HepG2 (cell line): ENCODE measurements around the gene TRIM25. TPM values are rescaled to one million over a fixed set of nuclear protein-coding genes. Genes with fewer than 3 reads are reported as not detected.

ENCODE experiments used
- ATAC-seq: fragments of 200-7000 bp; cut with Tn5 transposase; 3 replicates; pipeline ENCODE4 v1.9.1; 2020; ENCODE audit warnings: mild to moderate bottlenecking, moderate library complexity
- BruUV-seq: library from RNA; stranded (reverse); fragments of 400-500 nt; replicated peaks from 2 replicates; lab custom pipeline; 2021; lab: Mats Ljungman, UMichigan
- CTCF ChIA-PET: fragments of 300-600 bp; formaldehyde crosslinking; extraction: SDS; loops from one replicate; lab custom pipeline; 2021; ENCODE audit warnings: low total read pairs, inconsistent platforms, low intra/inter-chr PET ratio; lab: Yijun Ruan, JAX
- POLR2A ChIA-PET: fragments of 350-600 bp; sonication (Branson Sonifier 250); formaldehyde crosslinking; loops from one replicate; lab custom pipeline; 2020; ENCODE audit warnings: antibody characterized with exemption, inconsistent platforms; lab: Yijun Ruan, JAX
- DNase-seq: peaks from one replicate; pipeline ENCODE4 v3.0.0-alpha.2; 2015; ENCODE audit warnings: low spot score
- FAIRE-seq: peaks from 3 replicates; lab custom pipeline; 2011; peaks lifted over from hg19 to GRCh38; lab: Jason Lieb, UNC
- H2AFZ ChIP-seq: one replicate; pipeline ENCODE4 v1.6.1; 2011; ENCODE audit warnings: low read length, inconsistent platforms
- H3K27ac ChIP-seq: fragments of 300-600 bp; 3 replicates; pipeline ENCODE4 v1.8.0; 2011; ENCODE audit warnings: mixed run types, mild to moderate bottlenecking, mixed read lengths, low read length, inconsistent platforms; ENCODE audit not compliant: insufficient read depth; ENCODE audit errors: extremely low read length
- H3K27me3 ChIP-seq, 2 experiments: fragments of 200-600 bp in 1 of 2; 2 replicates in 1 of 2; 3 replicates in 1 of 2; pipeline versions ENCODE4 v1.6.0 to v1.8.0; 2011; ENCODE audit warnings: low read length in 2 of 2, mild to moderate bottlenecking in 2 of 2, moderate library complexity in 2 of 2, inconsistent platforms in 1 of 2; ENCODE audit not compliant: insufficient read depth in 2 of 2, control insufficient read depth in 1 of 2
- H3K36me3 ChIP-seq, 2 experiments: fragments of 200-600 bp in 1 of 2; replicated peaks in 1 of 2; 2 replicates in 1 of 2; 3 replicates in 1 of 2; pipeline versions ENCODE4 v1.5.1 to v1.8.0; 2011; ENCODE audit warnings: low read length in 2 of 2, inconsistent platforms in 1 of 2; ENCODE audit not compliant: insufficient read depth in 2 of 2, control insufficient read depth in 1 of 2
- H3K4me1 ChIP-seq: 2 replicates; pipeline ENCODE4 v1.5.1; 2012; ENCODE audit warnings: low read length, inconsistent platforms; ENCODE audit not compliant: insufficient read depth
- H3K4me2 ChIP-seq: 2 replicates; pipeline ENCODE4 v1.6.0; 2011; ENCODE audit warnings: low read depth, low read length, inconsistent platforms
- H3K4me3 ChIP-seq, 3 experiments: fragments of 200-600 bp in 1 of 3; sonication (generic), shearing (Covaris generic) in 1 of 3; replicated peaks in 1 of 3; 2 replicates each; pipeline ENCODE4 v1.5.1; 2011 to 2016; ENCODE audit warnings: low read length in 3 of 3, inconsistent platforms in 2 of 3, low read depth in 2 of 3, mild to moderate bottlenecking in 2 of 3, control low read depth in 1 of 3, mixed read lengths in 1 of 3; ENCODE audit not compliant: insufficient read depth in 1 of 3
- H3K79me2 ChIP-seq: one replicate; pipeline ENCODE4 v1.6.1; 2011; ENCODE audit warnings: low read length, inconsistent platforms; ENCODE audit not compliant: insufficient read depth
- H3K9ac ChIP-seq: 2 replicates; pipeline ENCODE4 v1.6.0; 2011; ENCODE audit warnings: mild to moderate bottlenecking, low read depth, low read length, inconsistent platforms; ENCODE audit not compliant: insufficient read depth
- H3K9me3 ChIP-seq: 2 replicates; pipeline ENCODE4 v1.5.1; 2012; ENCODE audit warnings: mild to moderate bottlenecking, low read length
- H4K20me1 ChIP-seq: 2 replicates; pipeline ENCODE4 v1.6.0; 2011; ENCODE audit warnings: inconsistent platforms, mild to moderate bottlenecking, low read length, moderate library complexity; ENCODE audit not compliant: insufficient read depth
- CCAR2 ChIP-seq: fragments of 200-400 bp; formaldehyde crosslinking; optimal IDR thresholded peaks from 2 replicates; pipeline ENCODE3; 2018; ENCODE audit warnings: low read depth, mild to moderate bottlenecking, low read length, moderate library complexity
- CHD2 ChIP-seq: IDR thresholded peaks from 2 replicates; pipeline ENCODE4 v1.6.1; 2011; ENCODE audit warnings: low read depth, low read length, improper control_type of control experiment
- FOXA3 ChIP-seq: IDR thresholded peaks from 2 replicates; pipeline ENCODE4 v1.6.1; 2016; ENCODE audit warnings: missing genetic modification reagents, missing compliant biosample characterization
- HHEX ChIP-seq: IDR thresholded peaks from 2 replicates; pipeline ENCODE4 v1.6.1; 2016; ENCODE audit warnings: control low read depth
- MYC ChIP-seq: sonication (generic); formaldehyde crosslinking; IDR thresholded peaks from 2 replicates; pipeline ENCODE4 v1.9.0; 2021; ENCODE audit warnings: missing genetic modification reagents, borderline replicate concordance
- PAWR ChIP-seq: sonication (generic); formaldehyde crosslinking; IDR thresholded peaks from 2 replicates; pipeline ENCODE4 v1.4.0; 2020; ENCODE audit warnings: missing genetic modification reagents, mild to moderate bottlenecking, borderline replicate concordance
- TARDBP ChIP-seq: sonication (generic); formaldehyde crosslinking; IDR thresholded peaks from 2 replicates; pipeline ENCODE4 v1.8.0; 2022; ENCODE audit warnings: mild to moderate bottlenecking, missing genetic modification reagents
- TGIF2 ChIP-seq: IDR thresholded peaks from 2 replicates; pipeline ENCODE4 v1.6.1; 2016; ENCODE audit warnings: control low read depth, missing compliant biosample characterization
- ZNF12 ChIP-seq: sonication (generic); formaldehyde crosslinking; IDR thresholded peaks from 2 replicates; pipeline ENCODE4 v1.5.0; 2020; ENCODE audit warnings: missing genetic modification reagents
- ZNF710 ChIP-seq: sonication (generic); formaldehyde crosslinking; IDR thresholded peaks from 2 replicates; pipeline ENCODE4 v1.5.0; 2020; ENCODE audit warnings: mild to moderate bottlenecking, missing genetic modification reagents, borderline replicate concordance
- ZSCAN25 ChIP-seq: sonication (generic); formaldehyde crosslinking; IDR thresholded peaks from 2 replicates; pipeline ENCODE4 v1.8.0; 2022; ENCODE audit warnings: mild to moderate bottlenecking, missing genetic modification reagents
- WGBS: methylation state at CpG from one replicate; pipeline ENCODE4 v1.1.6; 2017; ENCODE audit warnings: low lambda C conversion rate; 5-methylcytosine and 5-hydroxymethylcytosine counted together
- in situ Hi-C: cut with HindIII; loops from 2 replicates; pipeline ENCODE4 v1.10.0; 2017; ENCODE audit warnings: low pct_unique_long_range_greater_than_20kb; ENCODE audit not compliant: extremely low pct_ligation_motif_present
- intact Hi-C: fragments of 100-400 bp; cut with micrococcal nuclease; formaldehyde crosslinking; loops from one replicate; pipeline ENCODE4 v1.10.0; 2022; ENCODE audit not compliant: unreplicated experiment
- polyA plus RNA-seq, 8 experiments: library from polyadenylated mRNA; depleted of rRNA in 3 of 8; stranded (reverse) in 7 of 8; unstranded in 1 of 8; fragments of >200 nt; fragmentation: Illumina TruSeq in 4 of 8; extraction: Trizol in 4 of 8; gene quantifications; 2 replicates each; pipeline versions ENCODE4 v1.2.1 to v1.2.3, GENCODE V29; 2011 to 2016; ENCODE audit warnings: low read depth in 4 of 8, missing spikeins in 1 of 8, mixed read lengths in 1 of 8; ENCODE audit not compliant: insufficient read depth in 1 of 8
- total RNA-seq, 5 experiments: library from RNA; depleted of rRNA; stranded (reverse); fragments of >200 nt; fragmentation: Illumina TruSeq; extraction: Trizol; gene quantifications; 2 replicates each; pipeline ENCODE4 v1.2.3, GENCODE V29; 2016; ENCODE audit warnings: low read depth in 1 of 5
- TF ChIP-seq, protein P1 (sequence below): sonication (generic); formaldehyde crosslinking; IDR thresholded peaks from 2 replicates; pipeline ENCODE4 v1.4.0; 2020; ENCODE audit warnings: missing genetic modification reagents
- TF ChIP-seq, protein P2 (sequence below): sonication (generic); formaldehyde crosslinking; IDR thresholded peaks from 2 replicates; pipeline ENCODE4 v1.9.0; 2022; ENCODE audit warnings: missing genetic modification reagents, mild to moderate bottlenecking, borderline replicate concordance
- TF ChIP-seq, protein P3 (sequence below): sonication (generic); formaldehyde crosslinking; IDR thresholded peaks from 2 replicates; pipeline ENCODE4 v1.4.0; 2020; ENCODE audit warnings: mild to moderate bottlenecking, low read depth, missing genetic modification reagents
- TF ChIP-seq, protein P4 (sequence below): IDR thresholded peaks from 2 replicates; pipeline ENCODE4 v1.6.1; 2016

Gene TRIM25
- total and polyA plus RNA-seq, 2 of the 13 experiments (the other 11 are each of a cell fraction or from before 2014, with no cell fraction given), result 30.8 to 42.2 TPM

DNA sequence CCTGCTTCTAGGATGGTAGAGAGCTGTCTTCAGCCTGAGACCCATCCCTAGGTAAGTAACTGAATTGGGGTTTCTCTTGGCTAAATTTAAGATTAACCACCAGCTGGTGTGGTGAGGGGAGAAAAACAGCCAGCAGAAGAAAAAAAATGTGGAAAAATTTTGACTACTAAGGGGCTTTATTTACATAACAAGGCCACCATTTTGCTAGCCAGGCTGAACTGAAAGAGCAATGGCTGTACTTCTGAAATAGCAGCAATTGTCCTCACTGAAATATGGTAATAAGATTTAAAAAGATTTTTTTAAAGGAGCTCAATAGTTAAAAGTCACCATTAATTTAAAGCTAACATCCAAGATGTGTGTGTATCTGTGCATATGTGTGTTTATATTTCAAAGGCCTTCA lies 12.4 kb upstream of the TRIM25 start (continued):
- TF ChIP-seq MYC (CRISPR knock-in tag), result no peak
- TF ChIP-seq FOXA3 (CRISPR knock-in tag), result no peak
- TF ChIP-seq, protein P1, sequence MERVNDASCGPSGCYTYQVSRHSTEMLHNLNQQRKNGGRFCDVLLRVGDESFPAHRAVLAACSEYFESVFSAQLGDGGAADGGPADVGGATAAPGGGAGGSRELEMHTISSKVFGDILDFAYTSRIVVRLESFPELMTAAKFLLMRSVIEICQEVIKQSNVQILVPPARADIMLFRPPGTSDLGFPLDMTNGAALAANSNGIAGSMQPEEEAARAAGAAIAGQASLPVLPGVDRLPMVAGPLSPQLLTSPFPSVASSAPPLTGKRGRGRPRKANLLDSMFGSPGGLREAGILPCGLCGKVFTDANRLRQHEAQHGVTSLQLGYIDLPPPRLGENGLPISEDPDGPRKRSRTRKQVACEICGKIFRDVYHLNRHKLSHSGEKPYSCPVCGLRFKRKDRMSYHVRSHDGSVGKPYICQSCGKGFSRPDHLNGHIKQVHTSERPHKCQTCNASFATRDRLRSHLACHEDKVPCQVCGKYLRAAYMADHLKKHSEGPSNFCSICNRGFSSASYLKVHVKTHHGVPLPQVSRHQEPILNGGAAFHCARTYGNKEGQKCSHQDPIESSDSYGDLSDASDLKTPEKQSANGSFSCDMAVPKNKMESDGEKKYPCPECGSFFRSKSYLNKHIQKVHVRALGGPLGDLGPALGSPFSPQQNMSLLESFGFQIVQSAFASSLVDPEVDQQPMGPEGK (CRISPR knock-in tag), result no peak
- TF ChIP-seq, protein P2, sequence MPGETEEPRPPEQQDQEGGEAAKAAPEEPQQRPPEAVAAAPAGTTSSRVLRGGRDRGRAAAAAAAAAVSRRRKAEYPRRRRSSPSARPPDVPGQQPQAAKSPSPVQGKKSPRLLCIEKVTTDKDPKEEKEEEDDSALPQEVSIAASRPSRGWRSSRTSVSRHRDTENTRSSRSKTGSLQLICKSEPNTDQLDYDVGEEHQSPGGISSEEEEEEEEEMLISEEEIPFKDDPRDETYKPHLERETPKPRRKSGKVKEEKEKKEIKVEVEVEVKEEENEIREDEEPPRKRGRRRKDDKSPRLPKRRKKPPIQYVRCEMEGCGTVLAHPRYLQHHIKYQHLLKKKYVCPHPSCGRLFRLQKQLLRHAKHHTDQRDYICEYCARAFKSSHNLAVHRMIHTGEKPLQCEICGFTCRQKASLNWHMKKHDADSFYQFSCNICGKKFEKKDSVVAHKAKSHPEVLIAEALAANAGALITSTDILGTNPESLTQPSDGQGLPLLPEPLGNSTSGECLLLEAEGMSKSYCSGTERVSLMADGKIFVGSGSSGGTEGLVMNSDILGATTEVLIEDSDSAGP (CRISPR knock-in tag), result no peak
- no peak for TF ChIP-seq ZNF12 (CRISPR knock-in tag)
- TF ChIP-seq PAWR (CRISPR knock-in tag), result no peak
- no peak for TF ChIP-seq TGIF2 (CRISPR knock-in tag)

- no peak for DNase-seq
- Histone ChIP-seq H3K27ac (no peak overlapping the region), H3K4me1 (no peaks in the 10 kb centered on the region), H2AFZ (no peak overlapping the region), H3K9me3 (peaks cover 18% of the 10 kb centered on the region), H3K79me2 (no peaks in the 10 kb centered on the region), H3K9ac (no peak overlapping the region), H3K4me2 (no peak overlapping the region), H3K4me3 (no peak overlapping the region), H3K27me3 (no peaks in the 10 kb centered on the region), H3K36me3 (no peaks in the 10 kb centered on the region), H4K20me1 (no peaks in the 10 kb centered on the region)
- ChIA-PET POLR2A (interaction anchor here (4.2 kb wide), 1 partner anchor 11 kb away, joined by 21 read pairs; the partner anchor contains the start of gene TRIM25), CTCF (no interaction called here)
- FAIRE-seq, result no peak
- no TSS peak for BruUV-seq
- no peak for ATAC-seq
- intact Hi-C loops, result no loop called here
- in situ Hi-C loops, result no loop called here
- 82% methylated on average over 2 of the region's 2 CpGs for WGBS
- TF ChIP-seq ZSCAN25 (CRISPR knock-in tag), result no peak
- TF ChIP-seq CCAR2, result no peak
- TF ChIP-seq HHEX (CRISPR knock-in tag), result no peak
- TF ChIP-seq, protein P3, sequence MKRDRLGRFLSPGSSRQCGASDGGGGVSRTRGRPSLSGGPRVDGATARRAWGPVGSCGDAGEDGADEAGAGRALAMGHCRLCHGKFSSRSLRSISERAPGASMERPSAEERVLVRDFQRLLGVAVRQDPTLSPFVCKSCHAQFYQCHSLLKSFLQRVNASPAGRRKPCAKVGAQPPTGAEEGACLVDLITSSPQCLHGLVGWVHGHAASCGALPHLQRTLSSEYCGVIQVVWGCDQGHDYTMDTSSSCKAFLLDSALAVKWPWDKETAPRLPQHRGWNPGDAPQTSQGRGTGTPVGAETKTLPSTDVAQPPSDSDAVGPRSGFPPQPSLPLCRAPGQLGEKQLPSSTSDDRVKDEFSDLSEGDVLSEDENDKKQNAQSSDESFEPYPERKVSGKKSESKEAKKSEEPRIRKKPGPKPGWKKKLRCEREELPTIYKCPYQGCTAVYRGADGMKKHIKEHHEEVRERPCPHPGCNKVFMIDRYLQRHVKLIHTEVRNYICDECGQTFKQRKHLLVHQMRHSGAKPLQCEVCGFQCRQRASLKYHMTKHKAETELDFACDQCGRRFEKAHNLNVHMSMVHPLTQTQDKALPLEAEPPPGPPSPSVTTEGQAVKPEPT (CRISPR knock-in tag), result no peak
- TF ChIP-seq TARDBP, result no peak
- TF ChIP-seq, protein P4, sequence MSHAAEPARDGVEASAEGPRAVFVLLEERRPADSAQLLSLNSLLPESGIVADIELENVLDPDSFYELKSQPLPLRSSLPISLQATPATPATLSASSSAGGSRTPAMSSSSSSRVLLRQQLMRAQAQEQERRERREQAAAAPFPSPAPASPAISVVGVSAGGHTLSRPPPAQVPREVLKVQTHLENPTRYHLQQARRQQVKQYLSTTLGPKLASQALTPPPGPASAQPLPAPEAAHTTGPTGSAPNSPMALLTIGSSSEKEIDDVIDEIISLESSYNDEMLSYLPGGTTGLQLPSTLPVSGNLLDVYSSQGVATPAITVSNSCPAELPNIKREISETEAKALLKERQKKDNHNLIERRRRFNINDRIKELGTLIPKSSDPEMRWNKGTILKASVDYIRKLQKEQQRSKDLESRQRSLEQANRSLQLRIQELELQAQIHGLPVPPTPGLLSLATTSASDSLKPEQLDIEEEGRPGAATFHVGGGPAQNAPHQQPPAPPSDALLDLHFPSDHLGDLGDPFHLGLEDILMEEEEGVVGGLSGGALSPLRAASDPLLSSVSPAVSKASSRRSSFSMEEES (CRISPR knock-in tag), result no peak
- TF ChIP-seq ZNF710 (CRISPR knock-in tag), result no peak
- TF ChIP-seq CHD2, result no peak
These were observed 11.2 kb upstream of the TRIM25 start for GRCh38 chr17:56925088-56925487.
